Stimulated activated CD8-positive, alpha-beta memory T cell treated with anti-CD3 and anti-CD28 coated beads, Interleukin-2, amount 100 ng/mL, for 1 hour (primary cell): ENCODE results near the gene RXRB.
"Not testable (repeated sequence)": the region's sequence is repeated elsewhere in the genome, so short reads cannot be mapped to it uniquely, and the experiment has no call there.

ENCODE experiments used
- DNase-seq, 2 donors: peaks; one replicate each; pipeline ENCODE4 v3.0.0-alpha.2; 2020; ENCODE audit warnings: low read depth in 2 of 2

Gene RXRB

DNA sequence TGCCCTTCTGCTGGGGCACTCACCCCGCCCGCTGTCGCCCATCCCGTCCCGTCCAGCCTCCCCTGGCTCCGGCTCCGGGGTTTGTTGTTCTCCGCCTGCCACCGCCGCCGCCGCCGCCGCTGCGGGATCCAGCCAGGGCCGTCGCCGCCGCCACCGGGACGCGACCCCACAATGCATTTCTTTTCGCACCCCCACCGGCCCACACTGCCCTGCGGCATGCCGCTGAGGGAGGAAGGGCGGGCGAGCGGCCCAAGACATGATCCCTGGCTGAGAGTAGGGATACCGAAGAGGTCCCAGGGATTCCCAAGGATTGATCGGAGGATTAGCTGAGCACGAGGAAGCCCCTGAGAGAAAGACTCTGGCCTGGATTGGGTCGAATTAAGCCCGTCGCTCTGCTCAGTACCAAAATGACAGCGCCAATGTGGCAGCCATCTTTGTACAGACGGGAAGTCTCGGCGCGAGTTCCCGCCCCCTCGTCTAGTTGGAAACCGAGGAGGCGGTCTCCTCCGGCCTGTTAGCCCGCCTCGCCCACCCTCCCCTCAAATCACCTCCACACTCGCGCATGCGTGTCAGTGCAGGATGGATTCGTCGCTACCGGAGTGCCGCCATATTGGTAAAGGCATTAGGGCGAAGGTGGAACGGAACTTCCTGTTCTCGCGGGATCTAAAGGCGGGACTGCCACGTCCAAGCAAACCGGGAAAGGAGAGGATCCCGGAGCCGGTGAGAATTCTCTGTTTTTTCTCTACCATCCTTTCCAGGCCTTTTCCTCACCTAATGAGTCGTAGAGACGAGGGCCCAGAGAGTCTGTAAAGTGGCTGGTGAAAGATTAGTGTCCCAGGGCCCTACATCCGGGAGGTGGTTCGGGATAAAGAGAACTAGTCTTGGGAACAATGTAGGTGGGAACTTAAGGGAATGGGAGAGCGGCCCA is at the start of gene RXRB, which contains the start of gene SLC39A7:
Gene RXRB, minus strand, starts transcription at position 447 of the 928 bp plus-strand sequence. Its CDS starts 189 bp downstream, at position 258.
Gene SLC39A7, plus strand, starts transcription at position 649 of the 928 bp plus-strand sequence. CDS start 379 bp downstream, outside the sequence.
- DNase-seq = peak; percentile 98 to 99

DNA sequence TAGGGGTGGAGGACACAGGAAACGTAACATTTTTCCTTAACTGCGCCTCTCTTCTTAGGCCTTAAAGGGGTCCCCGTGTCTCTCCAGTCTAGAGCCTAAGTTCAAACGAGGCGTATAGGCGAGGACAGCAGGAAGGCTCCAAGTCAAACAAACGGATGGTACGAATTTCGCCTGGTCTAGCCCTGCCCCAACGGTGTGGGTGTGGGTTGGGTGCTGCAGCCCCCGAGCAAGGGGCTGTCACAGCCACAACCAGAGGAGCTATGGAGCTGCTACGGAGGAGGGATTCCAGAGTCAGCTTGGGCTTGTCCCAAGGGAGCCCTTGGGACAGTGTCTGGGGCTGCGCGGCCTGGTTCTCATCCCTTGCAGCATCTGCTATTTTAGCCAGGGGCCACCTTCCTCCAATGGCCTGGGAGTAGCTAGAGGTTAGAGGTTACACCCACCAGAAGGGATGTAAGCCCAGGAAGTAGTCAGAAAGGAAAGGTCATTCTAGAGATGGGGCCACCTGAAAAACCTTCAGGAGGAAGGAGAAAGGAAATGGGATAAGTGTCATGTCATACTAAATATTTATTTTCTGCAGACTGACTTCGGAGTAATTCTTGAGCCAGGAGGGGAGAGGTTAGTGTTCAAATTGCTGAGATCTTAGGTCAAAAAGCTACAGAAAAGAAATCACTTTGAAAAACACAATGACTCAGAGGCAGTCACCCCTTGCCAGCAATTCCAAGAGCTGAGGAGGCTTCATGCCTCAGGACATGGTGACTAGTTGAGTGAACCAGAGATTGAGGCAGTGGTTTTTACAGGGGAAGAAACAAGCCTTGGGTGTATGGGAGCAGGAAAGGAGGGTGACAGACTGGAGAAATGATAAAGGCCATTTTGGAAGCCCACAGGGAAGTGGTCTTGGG is 49.5 kb upstream of the RXRB start:
- DNase-seq = no peak

DNA sequence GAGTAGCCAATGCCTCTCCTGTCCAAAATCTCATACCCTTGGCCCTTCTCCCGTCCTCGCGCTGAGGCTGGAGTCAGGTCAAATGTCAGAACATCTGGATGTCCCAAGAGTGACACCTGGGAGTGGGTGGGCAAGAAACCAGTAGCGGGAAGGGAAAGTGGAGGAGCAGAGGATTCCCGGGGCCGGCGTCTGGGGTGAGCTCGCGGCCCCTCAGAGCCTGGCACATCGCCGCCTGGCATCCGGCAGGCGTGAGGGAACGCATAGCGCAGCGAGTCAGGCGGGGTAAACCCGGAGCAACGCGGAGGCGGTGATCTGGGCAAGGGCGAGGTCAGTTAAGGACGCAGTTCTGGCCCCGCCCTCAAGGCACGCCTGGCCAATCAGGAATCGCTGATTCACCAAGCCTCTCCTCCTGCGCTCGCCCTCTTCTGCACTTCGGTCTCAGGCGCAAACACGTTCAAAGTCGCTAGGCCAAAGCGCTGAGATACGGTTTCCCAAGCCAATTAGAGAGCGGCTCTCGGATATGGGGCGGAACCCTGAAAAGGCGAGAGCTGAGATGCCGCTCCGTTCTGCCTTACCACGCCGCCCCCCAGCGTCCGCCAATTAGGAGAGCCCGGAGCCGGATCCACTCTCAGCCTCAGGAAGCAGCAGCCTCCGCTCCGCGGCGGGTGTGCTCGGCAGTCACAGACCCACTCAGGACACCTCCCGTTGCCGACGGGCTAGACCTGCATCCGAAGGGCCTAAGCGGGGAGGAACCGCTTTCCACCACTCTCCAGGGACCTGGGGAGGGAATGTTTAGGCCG is 48.7 kb upstream of the RXRB start:
- DNase-seq = peak; percentile 85 to 86

DNA sequence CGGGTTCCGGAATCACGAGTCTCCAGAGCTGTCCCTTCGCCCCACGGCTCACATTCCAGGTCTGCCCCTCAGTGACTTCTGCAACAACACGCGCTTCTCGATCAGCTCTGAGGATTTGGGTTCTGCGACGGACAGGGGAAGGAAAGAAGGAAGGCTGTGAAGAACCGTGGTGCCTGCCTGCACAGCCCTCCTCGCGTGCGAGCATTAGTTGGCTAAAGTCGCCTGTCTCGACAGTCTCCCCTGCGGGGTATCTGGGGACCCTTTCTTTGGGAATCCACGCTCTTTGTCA is 48.1 kb upstream of the RXRB start:
- DNase-seq = no peak

DNA sequence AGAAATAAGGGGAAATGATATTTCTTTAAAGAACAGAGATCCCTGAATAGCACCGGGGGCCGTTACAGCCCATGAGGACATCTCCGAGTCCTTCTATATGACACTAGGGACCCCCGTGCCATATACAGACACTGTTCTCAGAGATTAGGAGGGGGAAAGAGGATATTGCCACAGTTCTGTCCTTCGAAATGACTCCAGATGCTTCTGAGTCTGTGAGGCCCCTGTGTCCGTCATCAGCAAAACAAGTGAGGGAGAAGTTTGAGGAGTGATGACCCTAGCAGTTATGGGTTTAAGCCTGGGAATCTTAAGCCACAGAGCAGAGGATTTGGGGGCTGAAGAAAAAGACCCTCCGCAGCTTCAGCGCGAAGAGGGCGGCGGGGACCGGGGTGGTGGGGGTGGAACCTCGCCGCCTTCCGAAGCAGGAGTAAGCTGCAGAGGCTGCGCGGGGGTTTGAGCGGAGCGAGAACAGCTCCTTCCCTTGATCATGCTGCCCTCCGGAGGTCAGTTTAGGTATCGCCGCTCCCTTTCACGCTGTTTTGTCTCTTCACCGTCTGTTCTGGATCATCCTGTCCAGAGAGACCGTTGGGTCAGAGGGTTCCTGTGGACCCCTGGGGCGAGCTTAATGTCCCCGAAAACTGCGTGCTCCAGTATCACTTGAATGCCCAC is 47.6 kb upstream of the RXRB start:
- peak; percentile 81 to 86 for DNase-seq

DNA sequence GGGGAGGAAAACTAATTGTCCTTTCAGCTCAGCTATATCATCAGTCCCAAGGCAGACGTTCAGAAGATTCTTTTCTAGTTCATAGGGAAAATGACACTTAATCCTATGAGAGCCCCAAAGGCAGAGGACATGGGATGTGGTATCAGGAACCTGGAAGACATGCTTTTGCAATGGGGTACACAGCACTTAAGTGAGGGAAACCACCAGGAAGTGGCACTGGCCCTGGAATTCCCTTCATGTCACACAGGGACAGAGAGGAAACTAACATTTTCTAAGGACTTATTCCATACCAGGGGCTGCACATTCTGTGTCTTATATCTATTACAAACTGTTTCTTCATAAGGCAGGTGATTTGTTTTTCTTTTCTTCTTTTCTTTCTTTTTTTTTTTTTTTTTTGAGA is 43.0 kb upstream of the RXRB start:
- no peak for DNase-seq

DNA sequence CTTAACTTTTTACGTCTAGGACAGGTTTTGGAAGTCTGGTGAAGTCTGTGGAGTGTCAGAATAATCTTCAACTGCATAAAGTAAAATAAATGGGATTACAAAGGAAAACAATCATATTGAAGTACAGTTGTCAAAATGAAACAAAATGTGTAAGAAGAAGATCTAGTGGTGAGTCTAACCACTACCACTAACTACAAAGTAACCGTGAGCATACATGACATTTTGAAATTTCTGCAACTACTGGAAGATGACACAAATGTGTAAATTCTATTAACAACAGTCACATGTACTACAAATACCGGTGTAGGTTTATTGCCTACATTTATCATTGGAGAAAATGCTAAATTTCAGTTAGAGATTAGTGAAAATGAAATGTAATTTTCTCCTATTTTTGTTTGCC is 41.5 kb upstream of the RXRB start:
- DNase-seq = no peak

DNA sequence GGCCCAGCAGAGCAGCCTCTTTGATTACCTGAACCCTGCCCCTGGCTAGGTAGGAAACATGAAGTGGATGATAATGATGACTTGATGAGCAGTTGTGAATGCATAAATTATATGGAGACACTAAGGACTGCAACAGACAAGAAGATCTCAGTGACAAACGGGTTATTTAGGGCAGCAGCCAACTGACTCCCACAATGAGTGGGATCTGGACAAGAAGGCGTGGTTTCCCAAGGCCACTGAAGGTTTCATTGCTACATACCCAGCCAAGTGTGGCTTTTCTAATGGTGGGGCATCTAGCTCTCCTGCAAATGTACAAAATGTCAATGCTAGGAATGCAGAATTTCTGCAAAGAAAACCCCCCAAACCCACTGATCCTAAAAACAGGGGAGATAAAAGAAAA is 37.3 kb upstream of the RXRB start:
- no peak for DNase-seq

DNA sequence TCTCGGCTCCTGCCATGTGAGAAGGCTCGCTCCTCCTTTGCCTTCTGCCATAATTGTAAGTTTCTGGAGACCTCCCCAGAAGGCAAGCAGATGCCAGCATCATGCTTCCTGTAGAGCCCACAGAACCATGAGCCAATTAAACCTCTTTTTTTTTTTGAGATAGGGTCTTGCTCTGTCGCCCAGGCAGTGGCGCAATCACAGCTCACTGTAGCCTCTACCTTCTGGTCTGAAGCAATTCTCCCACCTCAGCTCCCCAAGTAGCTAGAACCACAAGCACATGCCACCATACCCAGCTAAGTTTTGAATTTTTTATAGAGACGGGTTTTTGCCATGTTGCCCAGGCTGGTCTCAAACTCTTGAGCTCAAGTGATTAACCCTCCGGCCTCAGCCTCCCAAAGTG is 36.4 kb upstream of the RXRB start:
- DNase-seq = no peak

DNA sequence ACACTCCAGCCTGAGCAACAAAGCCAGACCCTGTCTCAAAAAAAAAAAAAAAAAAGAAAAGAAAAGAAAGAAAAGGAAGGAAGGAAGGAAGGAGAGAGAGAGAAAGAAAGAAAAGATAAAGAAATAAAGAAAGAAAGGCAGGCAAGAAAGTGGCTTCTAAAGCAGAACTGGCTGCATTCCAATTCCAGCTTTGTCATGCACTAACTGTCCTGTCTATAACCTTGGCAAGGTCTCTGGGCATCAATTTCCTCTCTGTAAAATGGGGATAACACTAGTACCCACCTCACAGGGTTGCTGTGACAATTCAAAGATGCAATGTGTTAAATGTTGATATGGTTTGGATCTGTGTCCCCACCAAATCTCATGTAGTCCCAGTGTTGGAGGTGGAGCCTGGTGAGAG is 35.9 kb upstream of the RXRB start:
- DNase-seq = no peak

DNA sequence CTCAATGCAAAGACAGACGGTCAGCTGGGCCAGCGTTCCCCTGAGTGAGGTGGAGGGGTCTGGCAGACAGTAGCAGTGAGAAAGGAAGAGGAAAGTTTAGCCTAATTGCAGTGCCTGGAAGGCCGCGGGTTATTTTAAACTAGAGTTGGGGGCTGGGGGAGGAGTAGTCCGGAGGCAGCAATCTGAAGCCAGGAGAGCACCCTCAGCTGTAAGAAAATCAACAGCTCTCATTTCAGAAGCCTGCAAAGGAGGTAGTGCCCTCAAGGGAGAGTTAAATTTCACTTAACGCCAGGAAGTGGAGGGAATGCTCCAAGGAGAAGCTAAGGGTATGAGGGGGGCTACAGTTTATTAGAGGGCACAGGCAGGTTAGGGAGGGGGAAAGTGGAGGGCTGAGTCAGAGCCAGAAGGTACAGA is 34.8 kb upstream of the RXRB start:
- DNase-seq = no peak

DNA sequence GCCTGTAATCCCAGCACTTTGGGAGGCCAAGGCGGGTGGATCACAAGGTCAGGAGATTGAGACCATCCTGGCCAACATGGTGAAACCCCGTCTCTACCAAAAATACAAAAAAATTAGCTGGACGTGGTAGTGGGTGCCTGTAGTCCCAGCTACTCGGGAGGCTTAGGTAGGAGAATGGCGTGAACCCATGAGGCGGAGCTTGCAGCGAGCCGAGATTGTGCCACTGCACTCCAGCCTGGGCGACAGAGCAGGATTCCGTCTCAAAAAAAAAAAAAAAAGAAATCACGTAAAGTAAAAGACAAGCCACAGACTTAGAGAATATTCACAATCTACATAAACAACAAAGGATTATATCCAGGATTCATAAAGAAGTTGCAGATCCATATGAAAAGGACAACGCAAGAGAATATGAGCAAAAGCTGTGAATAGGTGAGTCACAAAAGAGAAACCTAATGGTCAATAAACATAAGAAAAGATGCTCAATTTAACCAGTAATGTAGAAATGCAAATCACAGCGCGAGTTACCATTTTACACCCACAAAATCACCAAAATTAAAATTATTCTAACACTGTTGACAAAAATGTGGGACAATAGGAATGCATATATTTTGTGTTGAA is 26.1 kb upstream of the RXRB start:
- not testable (repeated sequence) for DNase-seq

DNA sequence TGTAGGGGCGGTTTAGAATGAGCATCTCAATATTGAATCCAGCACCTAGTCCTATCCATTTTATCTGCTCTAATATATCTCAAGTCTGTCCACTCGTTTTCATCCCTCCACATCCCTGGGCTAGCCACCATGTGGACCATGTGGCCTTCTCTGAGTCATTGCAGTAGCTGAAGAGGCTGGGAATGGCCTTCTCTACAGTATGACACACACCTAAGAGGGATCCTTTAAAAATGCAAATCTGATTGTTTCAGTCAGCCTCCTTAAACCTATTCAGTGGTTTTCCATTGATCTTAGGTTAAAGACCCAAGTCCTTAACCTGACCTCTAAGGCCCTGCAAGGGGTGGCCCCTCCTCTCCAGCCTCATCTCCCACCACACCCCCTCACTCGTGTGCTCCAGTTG is 17.2 kb upstream of the RXRB start:
- DNase-seq = no peak

DNA sequence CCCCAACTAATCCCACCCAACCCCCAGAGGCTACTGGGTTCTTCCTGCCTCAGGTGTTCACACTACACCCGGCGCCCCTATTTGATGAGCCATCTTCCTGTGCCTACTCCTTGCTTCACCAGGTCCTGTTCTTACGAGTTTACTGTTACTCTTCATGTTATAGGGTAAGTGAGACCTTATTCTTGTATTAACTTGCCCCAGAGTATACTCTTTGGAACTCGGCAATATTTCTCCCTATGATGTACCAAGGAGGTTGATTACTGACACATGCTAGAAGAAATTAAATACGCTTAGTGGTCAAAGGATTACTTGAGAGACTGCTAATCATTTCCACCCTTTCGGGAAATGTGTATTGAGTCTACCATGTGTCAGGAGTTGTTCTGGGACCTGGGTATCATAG is 16.8 kb upstream of the RXRB start:
- no peak for DNase-seq

DNA sequence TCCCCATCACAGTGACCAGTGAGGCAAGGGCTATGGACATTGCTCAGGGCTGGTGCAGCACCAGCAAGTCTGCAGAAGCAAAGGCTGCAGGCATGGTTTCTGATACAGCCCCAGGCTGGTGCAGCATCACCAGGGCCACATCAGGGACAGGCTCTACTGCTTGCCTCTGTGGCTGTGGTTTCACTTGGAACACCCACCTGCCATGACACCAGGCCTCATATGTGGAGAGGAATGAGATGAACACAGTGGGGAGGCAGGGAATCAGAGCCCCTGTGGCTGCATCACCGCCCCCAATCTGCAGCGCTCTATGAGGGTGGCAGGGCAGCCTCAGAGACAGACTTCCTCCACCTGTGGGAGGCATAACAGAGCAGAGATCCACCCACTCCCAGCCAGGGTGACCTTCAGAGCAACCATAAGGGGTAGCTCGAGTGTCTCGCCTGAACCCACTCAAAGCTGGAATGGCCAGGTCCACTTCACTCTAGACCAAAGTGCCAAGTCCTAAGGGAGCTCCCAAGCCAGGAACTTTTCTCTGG is 15.7 kb upstream of the RXRB start:
- no peak for DNase-seq

DNA sequence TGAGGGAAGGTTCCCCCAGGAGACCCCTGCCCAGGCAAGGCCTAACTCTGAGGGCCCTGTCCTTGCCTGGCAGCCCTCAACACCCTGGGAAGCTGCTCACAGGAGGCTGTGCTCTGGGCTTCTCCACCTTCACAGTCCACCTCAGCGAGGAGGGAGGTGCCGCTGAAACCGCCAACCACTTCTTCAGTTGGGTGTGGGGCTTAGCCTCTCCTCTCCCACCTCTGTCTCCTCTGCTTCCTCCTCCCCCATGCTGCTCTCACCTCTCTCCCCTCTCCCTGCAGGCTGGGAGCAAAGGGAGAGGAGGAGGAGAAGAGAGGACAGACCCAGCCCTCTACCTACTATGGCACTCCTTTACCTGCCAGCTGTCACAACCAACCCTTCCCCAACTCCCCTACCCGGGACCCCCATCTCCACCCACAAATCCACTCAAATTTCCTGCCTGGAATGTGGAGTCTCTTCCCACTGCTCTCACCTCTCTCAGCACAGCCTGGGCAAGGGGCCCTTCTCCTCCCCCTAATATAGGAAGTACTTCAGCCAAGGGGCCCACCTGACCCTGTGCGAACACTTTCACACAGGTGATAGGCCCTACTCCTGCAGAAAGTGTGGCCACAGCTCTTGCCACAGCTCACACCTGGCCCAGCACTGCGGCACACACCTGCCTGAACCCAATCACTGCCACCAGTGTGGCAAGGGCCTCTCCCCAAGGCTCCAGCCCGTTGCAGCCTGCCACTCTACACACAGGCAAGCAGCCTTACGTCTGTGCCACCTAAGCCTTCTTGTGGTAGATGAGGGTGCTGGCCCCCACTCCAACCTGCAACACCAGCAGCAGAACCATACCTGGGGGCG is 15.0 kb upstream of the RXRB start:
- DNase-seq = no peak

DNA sequence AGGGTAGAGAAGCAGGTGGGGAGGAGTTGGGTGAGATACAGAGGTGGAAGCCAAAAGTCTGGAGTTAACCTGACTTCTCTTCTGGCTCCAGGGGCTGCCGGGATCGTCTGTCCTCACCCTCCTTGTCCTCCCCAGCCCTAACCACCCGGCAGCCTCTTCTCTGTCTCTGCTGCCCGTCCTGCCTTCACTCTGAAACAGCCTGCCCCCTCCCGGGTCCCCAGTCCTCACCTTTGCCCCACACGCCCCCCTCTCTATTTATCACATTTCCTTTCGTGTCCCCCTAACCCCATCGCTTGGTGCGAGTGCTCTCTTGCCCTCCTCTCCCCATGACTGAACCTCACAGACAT is 13.5 kb upstream of the RXRB start:
- no peak for DNase-seq

DNA sequence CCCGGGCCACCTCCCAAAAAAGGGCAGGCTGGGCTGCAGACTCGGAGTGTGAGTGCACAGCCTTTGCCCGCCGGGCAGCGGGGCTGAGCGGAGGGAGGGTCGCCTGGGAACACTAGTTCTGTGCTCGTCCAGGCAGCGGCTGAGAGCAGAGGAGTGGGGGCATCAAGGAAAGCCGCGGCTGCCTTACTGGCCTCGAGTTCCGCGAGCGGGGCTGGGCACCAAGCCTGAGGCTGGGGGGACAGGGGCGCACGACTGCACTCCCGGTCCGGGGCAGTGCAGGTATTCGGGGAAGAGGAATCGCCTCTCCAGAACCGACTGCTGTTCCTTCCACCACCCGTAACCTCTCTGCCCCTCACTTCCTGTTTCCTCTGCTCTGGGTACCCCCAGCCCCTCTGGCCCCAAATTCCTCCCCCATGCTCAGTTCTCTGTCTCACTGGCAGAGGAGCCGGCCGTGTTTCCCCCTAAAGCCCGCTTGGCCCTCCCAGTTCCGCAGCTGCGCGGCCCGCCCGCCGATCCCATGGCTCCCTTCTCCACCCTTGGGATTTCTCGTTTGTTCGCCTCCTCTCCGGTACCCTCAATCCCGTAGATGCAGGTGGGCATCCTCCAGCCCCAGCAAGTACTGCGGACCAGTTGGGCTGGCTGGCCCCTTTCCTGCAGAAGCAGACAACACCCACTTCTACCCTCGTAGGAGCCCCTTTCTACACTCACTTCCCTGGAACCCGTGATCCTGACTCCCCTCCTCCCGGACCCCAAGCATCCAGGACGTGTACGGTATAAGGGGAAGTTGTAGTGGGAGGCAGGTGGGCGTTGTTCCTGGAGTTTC is 12.9 kb upstream of the RXRB start:
- DNase-seq = no peak

DNA sequence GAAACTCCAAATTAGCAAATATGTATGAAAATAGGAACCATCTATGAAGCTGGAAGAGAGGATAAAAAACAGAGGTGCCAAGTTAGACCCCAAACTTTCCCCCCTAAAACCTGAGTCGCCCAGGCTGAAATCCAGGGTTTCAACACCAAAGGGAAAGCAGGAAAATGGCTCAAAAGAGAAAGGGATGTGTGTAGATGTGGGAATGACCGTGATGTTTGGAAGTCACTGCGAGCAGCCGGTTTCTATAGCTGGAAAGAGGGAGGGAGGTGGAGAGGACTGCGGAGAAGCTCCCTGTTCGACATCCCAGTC is 12.3 kb upstream of the RXRB start:
- no peak for DNase-seq
